CD4-positive, alpha-beta T cell (primary cell): ENCODE measurements around the gene ESX1. TPM values are rescaled to one million over a fixed set of nuclear protein-coding genes. Genes with fewer than 3 reads are reported as not detected.

Experiments used
- ATAC-seq: fragments of 200-7000 bp; cut with Tn5 transposase; one replicate; pipeline ENCODE4 v1.10.0; 2022; ENCODE audit warnings: mild to moderate bottlenecking; ENCODE audit not compliant: poor library complexity
- CTCF ChIA-PET: fragments of 350-600 bp; sonication (Branson Sonifier 250); formaldehyde crosslinking; loops from one replicate; lab custom pipeline; 2021; ENCODE audit warnings: antibody characterized with exemption, inconsistent platforms; lab: Charles Lee
- POLR2A ChIA-PET: fragments of 350-600 bp; sonication (Branson Sonifier 250); formaldehyde crosslinking; loops from one replicate; lab custom pipeline; 2021; ENCODE audit warnings: antibody characterized with exemption, inconsistent platforms; lab: Charles Lee
- DNase-seq, 14 experiments: peaks; one replicate each; pipeline ENCODE4 v3.0.0-alpha.2; 2013 to 2020; ENCODE audit warnings: mixed read lengths in 2 of 14
- H3K27ac ChIP-seq, 2 donors: one replicate each; pipeline versions ENCODE4 v1.5.1 to v1.7.0; 2013; ENCODE audit warnings: low read length in 2 of 2, low read depth in 1 of 2, mild to moderate bottlenecking in 1 of 2
- H3K27me3 ChIP-seq, 2 experiments: 1 replicate in 1 of 2; 2 replicates in 1 of 2; pipeline versions ENCODE4 v1.6.1 to v1.7.0; 2013; ENCODE audit warnings: low read length in 2 of 2, control low read depth in 1 of 2, mild to moderate bottlenecking in 1 of 2, moderate library complexity in 1 of 2; ENCODE audit not compliant: insufficient read depth in 2 of 2, control insufficient read depth in 1 of 2
- H3K36me3 ChIP-seq: one replicate; pipeline ENCODE4 v1.6.1; 2013; ENCODE audit warnings: low read length, control low read depth; ENCODE audit not compliant: insufficient read depth
- H3K4me1 ChIP-seq: one replicate; pipeline ENCODE4 v1.6.1; 2013; ENCODE audit warnings: low read length, control low read depth; ENCODE audit not compliant: insufficient read depth
- H3K4me3 ChIP-seq: one replicate; pipeline ENCODE4 v1.5.1; 2013; ENCODE audit warnings: mild to moderate bottlenecking, low read length, moderate library complexity
- H3K9me3 ChIP-seq, 2 experiments: 1 replicate in 1 of 2; 2 replicates in 1 of 2; pipeline versions ENCODE4 v1.6.1 to v1.7.0; 2013; ENCODE audit warnings: low read length in 2 of 2, mild to moderate bottlenecking in 2 of 2, control low read depth in 1 of 2, moderate library complexity in 1 of 2; ENCODE audit not compliant: control insufficient read depth in 1 of 2, insufficient read depth in 1 of 2
- H3K27ac Mint-ChIP-seq: one replicate; pipeline ENCODE4 v1.8.0; 2020; ENCODE audit warnings: mixed read lengths
- H3K27me3 Mint-ChIP-seq: one replicate; pipeline ENCODE4 v1.8.0; 2021; ENCODE audit warnings: mixed read lengths
- H3K36me3 Mint-ChIP-seq: one replicate; pipeline ENCODE4 v1.8.0; 2021; ENCODE audit warnings: low read depth, mixed read lengths
- H3K4me1 Mint-ChIP-seq: one replicate; pipeline ENCODE4 v1.8.0; 2021; ENCODE audit warnings: low read depth, mixed read lengths
- H3K4me3 Mint-ChIP-seq: one replicate; pipeline ENCODE4 v1.8.0; 2020; ENCODE audit warnings: mild to moderate bottlenecking, mixed read lengths
- H3K9me3 Mint-ChIP-seq: one replicate; pipeline ENCODE4 v1.8.0; 2020; ENCODE audit warnings: mixed read lengths
- CTCF ChIP-seq: fragments of 200-600 bp; IDR thresholded peaks from one replicate; pipeline ENCODE4 v1.8.0; 2022; ENCODE audit warnings: antibody characterized with exemption, mild to moderate bottlenecking
- intact Hi-C, 2 experiments: fragments of 100-400 bp; cut with DNase I in 1 of 2; cut with micrococcal nuclease in 1 of 2; formaldehyde crosslinking; loops; one replicate each; pipeline versions ENCODE4 v1.15.1 to v1.9.0; 2023 to 2025; cut with DNase I, micrococcal nuclease
- total RNA-seq, 174 experiments: library from RNA in 2 of 174; stranded (reverse) in 2 of 174; gene quantifications; one replicate each; pipeline ENCODE4 v1.2.3 and lab custom pipeline; 2021 to 2026

ESX1 gene
- total RNA-seq, 2 experiments from 2014 or later, result not detected

- no peak overlapping the region for H3K4me3 ChIP-seq
- CTCF ChIA-PET, result interaction anchor here (1.1 kb wide), 1 partner anchor 10 kb away, joined by 5 read pairs; no protein-coding TSS in a partner anchor
- POLR2A ChIA-PET, result no interaction called here
- H3K36me3 ChIP-seq, result no peaks in the 10 kb centered on the region
- intact Hi-C loops, result no loop called here
- no peak overlapping the region for H3K27ac Mint-ChIP-seq
- H3K4me1 ChIP-seq, result no peaks in the 10 kb centered on the region
- no peak for DNase-seq
- H3K36me3 Mint-ChIP-seq, result no peaks in the 10 kb centered on the region
- no peaks in the 10 kb centered on the region for H3K27me3 ChIP-seq
- no peak for ATAC-seq
- no peaks in the 10 kb centered on the region for H3K9me3 ChIP-seq
- H3K4me1 Mint-ChIP-seq, result no peaks in the 10 kb centered on the region
- H3K4me3 Mint-ChIP-seq, result no peak overlapping the region
- TF ChIP-seq CTCF, result no peak
- no peaks in the 10 kb centered on the region for H3K9me3 Mint-ChIP-seq
- H3K27ac ChIP-seq, result no peak overlapping the region
- H3K27me3 Mint-ChIP-seq, result no peaks in the 10 kb centered on the region
These were observed 49.2 kb downstream of the ESX1 start for GRCh38 chrX:104205548-104205947.

Other genes with a start within 250 kb of the ESX1 start
- gene H2BW1, start 241.2 kb downstream of the ESX1 start, total RNA-seq, result not detected
- not detected for gene H2BW2, start 215.0 kb downstream of the ESX1 start, total RNA-seq
- gene TMSB15C, start 178.7 kb downstream of the ESX1 start, total RNA-seq, result 1 to 10 TPM; 3.7 to 4.1 TPM
- gene ZCCHC18, start 142.4 kb downstream of the ESX1 start, total RNA-seq, result 1 to 10 TPM; 2.9 to 3.8 TPM
- gene SLC25A53, start 97.9 kb downstream of the ESX1 start, total RNA-seq, result 1 to 10 TPM; 5.1 TPM
- 10 to 100 TPM; 16.4 to 17.1 TPM for gene FAM199X, start 88.5 kb downstream of the ESX1 start, total RNA-seq